Activated CD8-positive, alpha-beta T cell treated with anti-CD3 and anti-CD28 coated beads for 36 hours (primary cell): ENCODE data around the gene GLTP. TPM values are rescaled to one million over a fixed set of nuclear protein-coding genes. Genes with fewer than 3 reads are reported as not detected.

ENCODE experiments used
- ATAC-seq: fragments of 200-7000 bp; cut with Tn5 transposase; one replicate; pipeline ENCODE4 v1.10.0; 2021; ENCODE audit warnings: mild to moderate bottlenecking, moderate library complexity
- CTCF ChIA-PET: fragments of 350-600 bp; sonication (Branson Sonifier 250); formaldehyde crosslinking; loops from one replicate; lab custom pipeline; 2021; ENCODE audit warnings: antibody characterized with exemption; lab: Charles Lee
- POLR2A ChIA-PET: fragments of 350-600 bp; sonication (Branson Sonifier 250); formaldehyde crosslinking; loops from one replicate; lab custom pipeline; 2021; ENCODE audit warnings: antibody characterized with exemption; lab: Charles Lee
- DNase-seq: peaks from one replicate; pipeline ENCODE4 v3.0.0-alpha.2; 2020
- H3K27ac Mint-ChIP-seq: one replicate; pipeline ENCODE4 v1.8.0; 2021; ENCODE audit warnings: mild to moderate bottlenecking, mixed read lengths
- H3K27me3 Mint-ChIP-seq: one replicate; pipeline ENCODE4 v1.8.0; 2021; ENCODE audit warnings: mixed read lengths
- H3K36me3 Mint-ChIP-seq: one replicate; pipeline ENCODE4 v1.8.0; 2021; ENCODE audit warnings: low read depth, mixed read lengths
- H3K4me1 Mint-ChIP-seq: one replicate; pipeline ENCODE4 v1.8.0; 2021; ENCODE audit warnings: low read depth, mixed read lengths
- H3K4me3 Mint-ChIP-seq: one replicate; pipeline ENCODE4 v1.8.0; 2021; ENCODE audit warnings: mild to moderate bottlenecking, moderate library complexity, mixed read lengths
- H3K9me3 Mint-ChIP-seq: one replicate; pipeline ENCODE4 v1.8.0; 2021; ENCODE audit warnings: mixed read lengths
- intact Hi-C: fragments of 100-400 bp; cut with micrococcal nuclease; formaldehyde crosslinking; loops from one replicate; pipeline ENCODE4 v1.10.0; 2022
- total RNA-seq, 2 experiments: library from RNA; stranded (reverse); gene quantifications; one replicate each; pipeline ENCODE4 v1.2.3, GENCODE V29; 2021
- TF ChIP-seq, protein P1 (sequence below): fragments of 200-600 bp; IDR thresholded peaks from one replicate; pipeline ENCODE4 v1.8.0; 2022; ENCODE audit warnings: antibody characterized with exemption, mild to moderate bottlenecking

GLTP gene
- total RNA-seq, 2 experiments from 2014 or later, result 19.9 to 21.2 TPM

- intact Hi-C loops, result no loop called here
- peak overlapping the region; percentile 56 for H3K27ac Mint-ChIP-seq
- peaks cover 27% of the 10 kb centered on the region for H3K36me3 Mint-ChIP-seq
- POLR2A ChIA-PET, result interaction anchor here (0.6 to 1.2 kb wide), 3 partner anchors 8 to 972 kb away, joined by 3 to 7 read pairs (median 4); no protein-coding TSS in a partner anchor
- no peaks in the 10 kb centered on the region for H3K4me1 Mint-ChIP-seq
- no peak for ATAC-seq
- TF ChIP-seq, protein P1, sequence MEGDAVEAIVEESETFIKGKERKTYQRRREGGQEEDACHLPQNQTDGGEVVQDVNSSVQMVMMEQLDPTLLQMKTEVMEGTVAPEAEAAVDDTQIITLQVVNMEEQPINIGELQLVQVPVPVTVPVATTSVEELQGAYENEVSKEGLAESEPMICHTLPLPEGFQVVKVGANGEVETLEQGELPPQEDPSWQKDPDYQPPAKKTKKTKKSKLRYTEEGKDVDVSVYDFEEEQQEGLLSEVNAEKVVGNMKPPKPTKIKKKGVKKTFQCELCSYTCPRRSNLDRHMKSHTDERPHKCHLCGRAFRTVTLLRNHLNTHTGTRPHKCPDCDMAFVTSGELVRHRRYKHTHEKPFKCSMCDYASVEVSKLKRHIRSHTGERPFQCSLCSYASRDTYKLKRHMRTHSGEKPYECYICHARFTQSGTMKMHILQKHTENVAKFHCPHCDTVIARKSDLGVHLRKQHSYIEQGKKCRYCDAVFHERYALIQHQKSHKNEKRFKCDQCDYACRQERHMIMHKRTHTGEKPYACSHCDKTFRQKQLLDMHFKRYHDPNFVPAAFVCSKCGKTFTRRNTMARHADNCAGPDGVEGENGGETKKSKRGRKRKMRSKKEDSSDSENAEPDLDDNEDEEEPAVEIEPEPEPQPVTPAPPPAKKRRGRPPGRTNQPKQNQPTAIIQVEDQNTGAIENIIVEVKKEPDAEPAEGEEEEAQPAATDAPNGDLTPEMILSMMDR, result no peak
- no peak overlapping the region for H3K4me3 Mint-ChIP-seq
- H3K9me3 Mint-ChIP-seq, result no peaks in the 10 kb centered on the region
- CTCF ChIA-PET, result no interaction called here
- no peak for DNase-seq
- no peaks in the 10 kb centered on the region for H3K27me3 Mint-ChIP-seq
Measured at GRCh38 chr12:109915171-109916040, 35.1 kb upstream of the GLTP start.

DNA sequence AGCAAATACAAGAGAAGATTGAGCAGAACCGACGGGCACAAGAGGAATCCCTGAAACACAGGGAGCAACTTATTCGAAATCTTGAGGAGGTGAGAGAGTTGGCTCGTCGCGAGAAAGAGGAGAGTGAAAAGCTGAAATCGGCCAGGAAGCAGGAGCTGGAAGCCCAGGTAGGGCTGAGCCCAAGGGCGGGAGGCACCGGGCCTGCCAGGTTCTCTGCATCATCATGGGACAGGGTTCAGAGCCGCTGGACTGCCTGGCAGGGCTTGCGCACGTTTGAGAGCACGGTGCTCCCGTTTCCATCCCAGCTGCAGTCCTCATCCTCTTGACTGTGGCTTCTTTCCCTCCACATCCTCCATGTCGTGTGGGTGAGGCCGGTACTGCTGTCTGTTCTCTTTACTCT, 34.1 kb upstream of the GLTP start:
- DNase-seq (no peak), ATAC-seq (no peak)
- no peak overlapping the region for H3K27ac Mint-ChIP-seq
- H3K4me1 Mint-ChIP-seq, result no peaks in the 10 kb centered on the region
- H3K9me3 Mint-ChIP-seq, result no peaks in the 10 kb centered on the region
- H3K4me3 Mint-ChIP-seq, result no peak overlapping the region
- no peaks in the 10 kb centered on the region for H3K27me3 Mint-ChIP-seq
- TF ChIP-seq, protein P1, result no peak
- ChIA-PET POLR2A (interaction anchor here (1.9 kb wide), 1 partner anchor 17 kb away, joined by 5 read pairs; no protein-coding TSS in a partner anchor), CTCF (interaction anchor here (1.0 to 2.2 kb wide), 3 partner anchors 13 to 69 kb away, joined by 5 to 10 read pairs (median 5); no protein-coding TSS in a partner anchor)
- peaks cover 30% of the 10 kb centered on the region for H3K36me3 Mint-ChIP-seq
- intact Hi-C loops, result no loop called here

- TF ChIP-seq, protein P1, result no peak
- POLR2A ChIA-PET, result interaction anchor here (0.8 to 1.9 kb wide), 3 partner anchors 14 to 29 kb away, joined by 3 to 5 read pairs (median 4); no protein-coding TSS in a partner anchor
- Mint-ChIP-seq H3K36me3 (peaks cover 31% of the 10 kb centered on the region), H3K9me3 (no peaks in the 10 kb centered on the region), H3K4me3 (no peak overlapping the region), H3K27me3 (no peaks in the 10 kb centered on the region), H3K27ac (no peak overlapping the region), H3K4me1 (no peaks in the 10 kb centered on the region)
- DNase-seq (no peak), ATAC-seq (no peak)
- intact Hi-C loops, result no loop called here
- CTCF ChIA-PET, result interaction anchor here (1.0 to 2.2 kb wide), 3 partner anchors 28 to 67 kb away, joined by 3 to 10 read pairs (median 5); no protein-coding TSS in a partner anchor
Measured at GRCh38 chr12:109912855-109913321, 32.5 kb upstream of the GLTP start.

- ChIA-PET POLR2A (interaction anchor here (0.6 kb wide), 1 partner anchor 10 kb away, joined by 3 read pairs; no protein-coding TSS in a partner anchor), CTCF (interaction anchor here (0.6 kb wide), 1 partner anchor 296 kb away, joined by 3 read pairs; no protein-coding TSS in a partner anchor)
- H3K4me1 Mint-ChIP-seq, result no peaks in the 10 kb centered on the region
- TF ChIP-seq, protein P1, result peak; percentile 28
- H3K27me3 Mint-ChIP-seq, result no peaks in the 10 kb centered on the region
- peak; percentile 41 for DNase-seq
- no peak overlapping the region for H3K27ac Mint-ChIP-seq
- H3K9me3 Mint-ChIP-seq, result no peaks in the 10 kb centered on the region
- peaks cover 32% of the 10 kb centered on the region for H3K36me3 Mint-ChIP-seq
- peak; percentile 67 for ATAC-seq
- no peak overlapping the region for H3K4me3 Mint-ChIP-seq
- intact Hi-C loops, result no loop called here
Measured at GRCh38 chr12:109910969-109911348, 30.6 kb upstream of the GLTP start.
